GM21723 (cell line): ENCODE measurements around the gene TMEM158.

Source experiments
- ATAC-seq: cut with Tn5 transposase; IDR thresholded peaks from one replicate; pipeline ENCODE4 v1.9.1; 2021; ENCODE audit warnings: mild to moderate bottlenecking, moderate library complexity; ENCODE audit not compliant: unreplicated experiment

The TMEM158 gene

DNA sequence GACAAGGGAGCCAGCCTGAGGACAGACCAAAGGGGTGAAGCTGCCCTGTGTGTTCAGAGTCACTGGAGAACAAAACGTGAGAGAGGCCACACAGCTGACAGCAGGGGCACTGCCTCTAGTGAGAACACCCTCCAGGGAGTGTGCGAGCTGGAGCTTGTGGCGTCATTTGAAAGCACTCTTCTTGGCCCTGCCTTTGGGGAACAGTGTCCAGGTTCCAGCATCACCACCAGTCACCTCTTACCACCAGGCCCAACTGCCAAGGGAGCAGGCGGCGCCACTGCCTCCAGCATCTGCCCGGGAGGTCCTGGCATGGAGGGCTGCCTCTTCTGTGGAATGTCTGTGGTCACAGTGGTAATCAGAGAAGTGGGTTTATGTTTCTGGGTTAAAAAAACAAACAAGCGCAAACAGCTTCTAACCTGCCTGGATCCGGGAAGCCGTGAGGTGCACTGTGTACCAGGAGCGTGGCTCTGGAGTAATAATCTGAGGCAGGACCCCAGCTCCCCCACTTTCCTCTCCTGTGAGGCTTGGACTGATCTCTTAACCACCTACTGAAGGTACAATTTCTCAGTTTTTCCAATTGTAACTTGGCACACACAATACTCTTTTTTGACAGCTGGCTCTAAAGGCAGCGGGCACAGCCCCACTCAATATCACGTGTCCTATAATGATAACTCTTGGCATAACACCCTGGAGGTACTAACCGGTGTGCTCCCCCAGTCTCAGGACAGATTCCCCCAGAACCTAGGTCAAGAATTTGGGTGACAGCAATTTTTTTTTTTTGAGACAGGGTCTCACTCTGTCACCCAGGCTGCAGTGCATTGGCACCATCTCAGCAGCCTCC lies 47.7 kb downstream of the TMEM158 start:
- ATAC-seq = no peak

DNA sequence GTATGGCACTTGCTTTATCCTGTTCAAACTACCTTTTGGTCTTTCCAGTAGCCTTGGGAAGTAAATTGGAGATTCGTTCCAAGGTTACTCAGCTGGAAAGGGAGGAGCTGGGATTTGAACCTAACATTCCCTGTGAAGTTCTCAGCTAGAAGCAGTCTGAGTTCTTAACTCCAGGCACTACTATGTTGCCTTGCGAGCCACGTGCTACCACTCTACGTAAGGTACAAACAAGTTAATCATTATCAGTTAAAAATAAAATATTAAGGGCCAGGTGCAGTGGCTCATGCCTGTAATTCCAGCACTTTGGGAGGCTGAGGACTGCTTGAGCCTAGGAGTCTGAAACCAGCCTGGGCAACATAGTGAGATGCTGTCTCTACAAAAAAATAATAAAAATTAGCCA lies 49.2 kb downstream of the TMEM158 start:
- ATAC-seq = no peak
